Measurements from ENCODE around the gene PKMYT1.
A peak's percentile ranks its signal among the peaks of the same experiment; 100 is the strongest.

PKMYT1 gene

GRCh38 chr16:3023415-3023668, 43.1 kb upstream of the PKMYT1 start:
- no peaks in the 10 kb centered on the region for H3K9me3 ChIP-seq (ENCODE audit: insufficient read depth, low read length, severe bottlenecking)
- H3K79me2 ChIP-seq (ENCODE audit: insufficient read depth, low read length), result peaks cover 12% of the 10 kb centered on the region
- TF ChIP-seq EZH2 (IDR thresholded peaks at IDR 0.05; ENCODE audit: borderline replicate concordance, low read depth, low read length, severe bottlenecking) (no peak), CTCF (IDR thresholded peaks at IDR 0.05; ENCODE audit: borderline replicate concordance, extremely low read depth, low read length, poor library complexity, severe bottlenecking) (no peak)
- H3K27ac ChIP-seq (ENCODE audit: low read length), result peak overlapping the region; percentile 94
- ATAC-seq (ENCODE audit: insufficient read depth, low read depth) (no peak), DNase-seq (peak; percentile 32)
- H3K4me1 ChIP-seq (ENCODE audit: insufficient read depth, low read length), result peaks cover 62% of the 10 kb centered on the region
- no peaks in the 10 kb centered on the region for H3K27me3 ChIP-seq (ENCODE audit: insufficient read depth, low read length, poor library complexity)
- H3K9ac ChIP-seq (ENCODE audit: low read depth, low read length), result peak overlapping the region; percentile 70
- peak overlapping the region; percentile 25 to 67; a peak in 3 of 4 replicates for H3K4me3 ChIP-seq (ENCODE audit: low read depth in 1 of 2, low read length in 2 of 2)
- peaks cover 22% of the 10 kb centered on the region for H3K36me3 ChIP-seq (ENCODE audit: insufficient read depth, low read length)
- peak overlapping the region; percentile 81 for H3K4me2 ChIP-seq (ENCODE audit: insufficient read depth, low read length)
- peak overlapping the region; percentile 75 for H2AFZ ChIP-seq (ENCODE audit: low read depth, low read length)
- H4K20me1 ChIP-seq (ENCODE audit: insufficient read depth, low read length), result peaks cover 23% of the 10 kb centered on the region

GRCh38 chr16:3022684-3023414, 42.6 kb upstream of the PKMYT1 start:
- H3K36me3 ChIP-seq (ENCODE audit: insufficient read depth, low read length), result peaks cover 22% of the 10 kb centered on the region
- H3K9me3 ChIP-seq (ENCODE audit: insufficient read depth, low read length, severe bottlenecking), result no peaks in the 10 kb centered on the region
- DNase-seq, result no peak
- ATAC-seq (ENCODE audit: insufficient read depth, low read depth), result no peak
- H3K9ac ChIP-seq (ENCODE audit: low read depth, low read length), result peak overlapping the region; percentile 70
- H3K4me2 ChIP-seq (ENCODE audit: insufficient read depth, low read length), result peak overlapping the region; percentile 81
- TF ChIP-seq EZH2 (IDR thresholded peaks at IDR 0.05; ENCODE audit: borderline replicate concordance, low read depth, low read length, severe bottlenecking) (no peak), CTCF (IDR thresholded peaks at IDR 0.05; ENCODE audit: borderline replicate concordance, extremely low read depth, low read length, poor library complexity, severe bottlenecking) (no peak)
- peaks cover 12% of the 10 kb centered on the region for H3K79me2 ChIP-seq (ENCODE audit: insufficient read depth, low read length)
- no peaks in the 10 kb centered on the region for H3K27me3 ChIP-seq (ENCODE audit: insufficient read depth, low read length, poor library complexity)
- H3K4me3 ChIP-seq (ENCODE audit: low read depth in 1 of 2, low read length in 2 of 2), result peak overlapping the region in 1 of 2 experiments; percentile 67; a peak in 3 of 4 replicates
- peaks cover 23% of the 10 kb centered on the region for H4K20me1 ChIP-seq (ENCODE audit: insufficient read depth, low read length)
- peak overlapping the region; percentile 94 for H3K27ac ChIP-seq (ENCODE audit: low read length)
- H3K4me1 ChIP-seq (ENCODE audit: insufficient read depth, low read length), result peaks cover 60% of the 10 kb centered on the region
- no peak overlapping the region for H2AFZ ChIP-seq (ENCODE audit: low read depth, low read length)

- no peak overlapping the region for H2AFZ ChIP-seq (ENCODE audit: low read depth, low read length)
- no peaks in the 10 kb centered on the region for H3K27me3 ChIP-seq (ENCODE audit: insufficient read depth, low read length, poor library complexity)
- peaks cover 60% of the 10 kb centered on the region for H3K4me1 ChIP-seq (ENCODE audit: insufficient read depth, low read length)
- TF ChIP-seq EZH2 (IDR thresholded peaks at IDR 0.05; ENCODE audit: borderline replicate concordance, low read depth, low read length, severe bottlenecking) (no peak), CTCF (IDR thresholded peaks at IDR 0.05; ENCODE audit: borderline replicate concordance, extremely low read depth, low read length, poor library complexity, severe bottlenecking) (no peak)
- H3K9me3 ChIP-seq (ENCODE audit: insufficient read depth, low read length, severe bottlenecking), result no peaks in the 10 kb centered on the region
- H3K4me3 ChIP-seq (ENCODE audit: low read depth in 1 of 2, low read length in 2 of 2), result peak overlapping the region in 1 of 2 experiments; percentile 67; a peak in 1 of 4 replicates
- H3K36me3 ChIP-seq (ENCODE audit: insufficient read depth, low read length), result peaks cover 21% of the 10 kb centered on the region
- H3K79me2 ChIP-seq (ENCODE audit: insufficient read depth, low read length), result peaks cover 12% of the 10 kb centered on the region
- H3K27ac ChIP-seq (ENCODE audit: low read length), result 0 out of 2 replicates have a peak overlapping the region, but pooled peaks have one; percentile 3
- DNase-seq, result peak; percentile 46
- H3K9ac ChIP-seq (ENCODE audit: low read depth, low read length), result no peak overlapping the region; the same call in 1 of the 2 replicates
- H4K20me1 ChIP-seq (ENCODE audit: insufficient read depth, low read length), result peaks cover 22% of the 10 kb centered on the region
- peak overlapping the region; percentile 81 for H3K4me2 ChIP-seq (ENCODE audit: insufficient read depth, low read length)
- no peak for ATAC-seq (ENCODE audit: insufficient read depth, low read depth)
Measured at GRCh38 chr16:3022208-3022683, 42.0 kb upstream of the PKMYT1 start.

All from DND-41 (cell line).